GM19035 (cell line): ENCODE data around the gene KLRB1.
"Not testable (repeated sequence)": the region's sequence is repeated elsewhere in the genome, so short reads cannot be mapped to it uniquely, and the experiment has no call there.

ENCODE experiments used
- ATAC-seq: cut with Tn5 transposase; IDR thresholded peaks from one replicate; pipeline ENCODE4 v1.9.1; 2021; ENCODE audit not compliant: unreplicated experiment

KLRB1 gene

GRCh38 chr12:9625019-9625418, 17.3 kb upstream of the KLRB1 start:
- no peak for ATAC-seq

GRCh38 chr12:9619411-9620179, 11.9 kb upstream of the KLRB1 start:
- ATAC-seq, result no peak

GRCh38 chr12:9618906-9619305, 11.2 kb upstream of the KLRB1 start:
- ATAC-seq, result not testable (repeated sequence)

- no peak for ATAC-seq
Observed at GRCh38 chr12:9617124-9617523, 9.4 kb upstream of the KLRB1 start.

GRCh38 chr12:9615420-9616136, 7.9 kb upstream of the KLRB1 start:
- peak; percentile 55 for ATAC-seq

- not testable (repeated sequence) for ATAC-seq
Observed at GRCh38 chr12:9610606-9611005, 2.9 kb upstream of the KLRB1 start.

- no peak for ATAC-seq
Observed at GRCh38 chr12:9606736-9607372, 862 bp downstream of the KLRB1 start.

GRCh38 chr12:9606247-9606646, 1.5 kb downstream of the KLRB1 start:
- ATAC-seq, result no peak

GRCh38 chr12:9605483-9605882, 2.2 kb downstream of the KLRB1 start:
- ATAC-seq, result no peak

- no peak for ATAC-seq
Observed at GRCh38 chr12:9604287-9604686, 3.4 kb downstream of the KLRB1 start.

- not testable (repeated sequence) for ATAC-seq
Observed at GRCh38 chr12:9600426-9600825, 7.3 kb downstream of the KLRB1 start.

GRCh38 chr12:9598363-9598762, 9.4 kb downstream of the KLRB1 start:
- no peak for ATAC-seq

GRCh38 chr12:9597365-9597764, 10.4 kb downstream of the KLRB1 start:
- ATAC-seq, result no peak

GRCh38 chr12:9590441-9590840, 17.3 kb downstream of the KLRB1 start:
- ATAC-seq, result no peak

- no peak for ATAC-seq
Observed at GRCh38 chr12:9588749-9589148, 19.0 kb downstream of the KLRB1 start.

GRCh38 chr12:9587987-9588600, 19.6 kb downstream of the KLRB1 start:
- ATAC-seq, result no peak

- ATAC-seq, result not testable (repeated sequence)
Observed at GRCh38 chr12:9577729-9578128, 30.0 kb downstream of the KLRB1 start.

GRCh38 chr12:9567151-9567550, 40.6 kb downstream of the KLRB1 start:
- not testable (repeated sequence) for ATAC-seq

- ATAC-seq, result not testable (repeated sequence)
Observed at GRCh38 chr12:9566113-9566512, 41.6 kb downstream of the KLRB1 start.

GRCh38 chr12:9564418-9564817, 43.3 kb downstream of the KLRB1 start:
- not testable (repeated sequence) for ATAC-seq

GRCh38 chr12:9562841-9563453, 44.8 kb downstream of the KLRB1 start:
- ATAC-seq, result not testable (repeated sequence)
